GM18505 (cell line): ENCODE data around the gene DNER.

Experiments used
- ATAC-seq: cut with Tn5 transposase; IDR thresholded peaks from one replicate; pipeline ENCODE4 v1.9.1; 2021; ENCODE audit not compliant: unreplicated experiment
- POLR2A ChIP-seq: IDR thresholded peaks from 4 replicates; pipeline ENCODE4 v1.6.1; 2011; ENCODE audit warnings: borderline replicate concordance; ENCODE audit not compliant: insufficient read depth, insufficient read length; ENCODE audit errors: extremely low read depth

DNER gene

GRCh38 chr2:229572507-229573271 lies 141.7 kb downstream of the DNER start:
- no peak for ATAC-seq
- TF ChIP-seq POLR2A, result no peak

GRCh38 chr2:229571243-229571642 lies 143.1 kb downstream of the DNER start:
- TF ChIP-seq POLR2A, result no peak
- no peak for ATAC-seq

GRCh38 chr2:229566370-229566769 lies 148.0 kb downstream of the DNER start:
- no peak for TF ChIP-seq POLR2A
- no peak for ATAC-seq

GRCh38 chr2:229564300-229564907 lies 150.0 kb downstream of the DNER start:
- TF ChIP-seq POLR2A, result no peak
- no peak for ATAC-seq

- TF ChIP-seq POLR2A, result no peak
- ATAC-seq, result no peak
Observed at GRCh38 chr2:229563388-229563787, 151.0 kb downstream of the DNER start.

- no peak for ATAC-seq
- TF ChIP-seq POLR2A, result no peak
Observed at GRCh38 chr2:229562472-229563127, 151.8 kb downstream of the DNER start.

GRCh38 chr2:229559986-229560385 lies 154.4 kb downstream of the DNER start:
- no peak for TF ChIP-seq POLR2A
- ATAC-seq, result no peak

- TF ChIP-seq POLR2A, result no peak
- no peak for ATAC-seq
Observed at GRCh38 chr2:229553091-229553490, 161.3 kb downstream of the DNER start.

GRCh38 chr2:229543176-229543873 lies 171.0 kb downstream of the DNER start:
- no peak for ATAC-seq
- no peak for TF ChIP-seq POLR2A

GRCh38 chr2:229539628-229540027 lies 174.7 kb downstream of the DNER start:
- no peak for ATAC-seq
- TF ChIP-seq POLR2A, result no peak

GRCh38 chr2:229531594-229531993 lies 182.8 kb downstream of the DNER start:
- TF ChIP-seq POLR2A, result no peak
- no peak for ATAC-seq

GRCh38 chr2:229530434-229530833 lies 183.9 kb downstream of the DNER start:
- TF ChIP-seq POLR2A, result no peak
- no peak for ATAC-seq

GRCh38 chr2:229528846-229529245 lies 185.5 kb downstream of the DNER start:
- no peak for TF ChIP-seq POLR2A

More at GRCh38 chr2:229528846-229529245, 185.5 kb downstream of the DNER start:
- no peak for ATAC-seq
